Keratinocyte (primary cell): ENCODE measurements around the gene MAX.

ENCODE experiments used
- CTCF ChIP-seq, 3 experiments: IDR thresholded peaks in 1 of 3; conservative IDR thresholded peaks in 1 of 3; optimal IDR thresholded peaks in 1 of 3; 2 replicates in 2 of 3; 3 replicates in 1 of 3; pipeline versions ENCODE3 to v1.5.1; 2011; ENCODE audit warnings: low read length in 3 of 3, mild to moderate bottlenecking in 3 of 3, moderate library complexity in 2 of 3, control low read depth in 1 of 3, inconsistent platforms in 1 of 3; ENCODE audit not compliant: insufficient read depth in 2 of 3; ENCODE audit errors: extremely low read depth in 1 of 3
- EZH2 ChIP-seq: IDR thresholded peaks from one replicate; pipeline ENCODE4 v1.6.1; 2012; ENCODE audit warnings: inconsistent platforms, mild to moderate bottlenecking, low read length, moderate library complexity

GRCh38 chr14:65151609-65151956 lies 49.3 kb upstream of the MAX start:
- TF ChIP-seq CTCF (optimal IDR thresholded peaks at IDR 0.05 in 1 of 3, IDR thresholded peaks at IDR 0.05 in 1 of 3, conservative IDR thresholded peaks at IDR 0.05 in 1 of 3; ENCODE audit: extremely low read depth in 1 of 3, insufficient read depth in 2 of 3, low read length in 3 of 3): no peak
- no peak for TF ChIP-seq EZH2
